ENCODE measurements around the gene ARL6IP1.
"Not testable (repeated sequence)": the region's sequence is repeated elsewhere in the genome, so short reads cannot be mapped to it uniquely, and the experiment has no call there.

Gene ARL6IP1

GRCh38 chr16:18759598-18760520 lies 41.5 kb downstream of the ARL6IP1 start:
- DNase-seq (ENCODE audit: low spot score): not testable (repeated sequence)

- DNase-seq (ENCODE audit: low spot score): not testable (repeated sequence)
Measured at GRCh38 chr16:18757960-18758660, 43.2 kb downstream of the ARL6IP1 start.

- DNase-seq (ENCODE audit: low spot score): not testable (repeated sequence)
Measured at GRCh38 chr16:18756639-18757038, 44.7 kb downstream of the ARL6IP1 start.

GRCh38 chr16:18742870-18743269 lies 58.5 kb downstream of the ARL6IP1 start:
- DNase-seq (ENCODE audit: low spot score): not testable (repeated sequence)
